ENCODE results near the gene PSG11.
"Not testable (repeated sequence)": the region's sequence is repeated elsewhere in the genome, so short reads cannot be mapped to it uniquely, and the experiment has no call there.

GRCh38 chr19:42982111-42982510 lies 44.2 kb downstream of the PSG11 start:
- TF ChIP-seq CTCF (IDR thresholded peaks at IDR 0.05); SMC3 (IDR thresholded peaks at IDR 0.05; ENCODE audit: low read depth, low read length): not testable (repeated sequence)
